HEK293T (cell line): Measurements from ENCODE around the gene STEAP3.

ENCODE experiments used
- ARNT ChIP-seq: fragments of 450-650 bp; IDR thresholded peaks from 2 replicates; pipeline ENCODE4 v1.6.1; 2017; ENCODE audit warnings: mild to moderate bottlenecking
- BHLHE40 ChIP-seq: fragments of 450-650 bp; IDR thresholded peaks from 2 replicates; pipeline ENCODE4 v1.6.1; 2016; ENCODE audit warnings: mild to moderate bottlenecking, moderate library complexity, borderline replicate concordance
- CTBP1 ChIP-seq: fragments of 450-650 bp; IDR thresholded peaks from 2 replicates; pipeline ENCODE4 v1.6.1; 2016; ENCODE audit warnings: borderline replicate concordance
- FOXA1 ChIP-seq: fragments of 450-650 bp; IDR thresholded peaks from 2 replicates; pipeline ENCODE4 v1.6.1; 2016; ENCODE audit warnings: mild to moderate bottlenecking
- FOXM1 ChIP-seq: fragments of 450-650 bp; IDR thresholded peaks from 2 replicates; pipeline ENCODE4 v1.6.1; 2017; ENCODE audit warnings: mild to moderate bottlenecking, borderline replicate concordance
- HDGF ChIP-seq: fragments of 450-650 bp; IDR thresholded peaks from 2 replicates; pipeline ENCODE4 v1.6.1; 2017; ENCODE audit warnings: antibody characterized with exemption, borderline replicate concordance
- L3MBTL2 ChIP-seq: fragments of 450-650 bp; conservative IDR thresholded peaks from 2 replicates; pipeline ENCODE4 v1.6.1; 2016; ENCODE audit warnings: mild to moderate bottlenecking
- NFRKB ChIP-seq: fragments of 450-650 bp; IDR thresholded peaks from 2 replicates; pipeline ENCODE4 v1.6.1; 2016; ENCODE audit warnings: mild to moderate bottlenecking, moderate library complexity
- SP1 ChIP-seq: fragments of 450-650 bp; IDR thresholded peaks from 2 replicates; pipeline ENCODE4 v1.6.1; 2017
- SUZ12 ChIP-seq: fragments of 450-650 bp; IDR thresholded peaks from 2 replicates; pipeline ENCODE4 v1.6.1; 2016; ENCODE audit warnings: mild to moderate bottlenecking
- TARDBP ChIP-seq: fragments of 450-650 bp; IDR thresholded peaks from 2 replicates; pipeline ENCODE4 v1.6.1; 2016
- ZNF384 ChIP-seq: fragments of 450-650 bp; IDR thresholded peaks from 2 replicates; pipeline ENCODE4 v1.6.1; 2016
- TF ChIP-seq, protein P1 (sequence below): fragments of 450-650 bp; IDR thresholded peaks from 2 replicates; pipeline ENCODE4 v1.6.1; 2016

DNA sequence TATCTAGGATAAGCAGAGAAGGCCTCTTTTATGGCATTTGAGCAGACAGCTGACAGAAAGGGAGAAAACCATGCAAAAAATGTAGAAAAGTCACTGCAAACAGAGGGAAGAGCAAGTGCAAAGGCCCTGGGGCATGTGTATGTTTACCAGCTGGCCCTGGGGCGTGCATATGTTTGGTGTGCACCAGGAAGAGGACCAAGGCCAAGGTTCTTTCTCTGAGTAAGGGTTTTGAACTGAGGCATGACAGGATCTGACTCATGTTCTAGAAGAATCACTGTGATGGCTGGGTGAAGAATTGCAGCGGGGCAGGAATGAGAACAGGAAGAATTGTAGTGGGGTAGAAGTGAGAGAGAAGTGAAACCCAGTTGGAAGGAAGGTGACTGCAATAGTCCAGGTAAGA is 69.6 kb downstream of the STEAP3 start:
- no peak for TF ChIP-seq CTBP1
- no peak for TF ChIP-seq SP1
- no peak for TF ChIP-seq FOXM1
- no peak for TF ChIP-seq NFRKB
- no peak for TF ChIP-seq SUZ12
- no peak for TF ChIP-seq ZNF384
- TF ChIP-seq TARDBP: no peak
- TF ChIP-seq, protein P1, sequence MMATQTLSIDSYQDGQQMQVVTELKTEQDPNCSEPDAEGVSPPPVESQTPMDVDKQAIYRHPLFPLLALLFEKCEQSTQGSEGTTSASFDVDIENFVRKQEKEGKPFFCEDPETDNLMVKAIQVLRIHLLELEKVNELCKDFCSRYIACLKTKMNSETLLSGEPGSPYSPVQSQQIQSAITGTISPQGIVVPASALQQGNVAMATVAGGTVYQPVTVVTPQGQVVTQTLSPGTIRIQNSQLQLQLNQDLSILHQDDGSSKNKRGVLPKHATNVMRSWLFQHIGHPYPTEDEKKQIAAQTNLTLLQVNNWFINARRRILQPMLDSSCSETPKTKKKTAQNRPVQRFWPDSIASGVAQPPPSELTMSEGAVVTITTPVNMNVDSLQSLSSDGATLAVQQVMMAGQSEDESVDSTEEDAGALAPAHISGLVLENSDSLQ: no peak
- no peak for TF ChIP-seq BHLHE40
- no peak for TF ChIP-seq HDGF
- TF ChIP-seq ARNT: no peak
- TF ChIP-seq L3MBTL2: no peak
- TF ChIP-seq FOXA1: no peak
